Measurements from ENCODE around the gene KCNK15. TPM values are rescaled to one million over a fixed set of nuclear protein-coding genes. Genes with fewer than 3 reads are reported as not detected.

Gene KCNK15
- total RNA-seq, 2 experiments from 2014 or later = not detected

DNA sequence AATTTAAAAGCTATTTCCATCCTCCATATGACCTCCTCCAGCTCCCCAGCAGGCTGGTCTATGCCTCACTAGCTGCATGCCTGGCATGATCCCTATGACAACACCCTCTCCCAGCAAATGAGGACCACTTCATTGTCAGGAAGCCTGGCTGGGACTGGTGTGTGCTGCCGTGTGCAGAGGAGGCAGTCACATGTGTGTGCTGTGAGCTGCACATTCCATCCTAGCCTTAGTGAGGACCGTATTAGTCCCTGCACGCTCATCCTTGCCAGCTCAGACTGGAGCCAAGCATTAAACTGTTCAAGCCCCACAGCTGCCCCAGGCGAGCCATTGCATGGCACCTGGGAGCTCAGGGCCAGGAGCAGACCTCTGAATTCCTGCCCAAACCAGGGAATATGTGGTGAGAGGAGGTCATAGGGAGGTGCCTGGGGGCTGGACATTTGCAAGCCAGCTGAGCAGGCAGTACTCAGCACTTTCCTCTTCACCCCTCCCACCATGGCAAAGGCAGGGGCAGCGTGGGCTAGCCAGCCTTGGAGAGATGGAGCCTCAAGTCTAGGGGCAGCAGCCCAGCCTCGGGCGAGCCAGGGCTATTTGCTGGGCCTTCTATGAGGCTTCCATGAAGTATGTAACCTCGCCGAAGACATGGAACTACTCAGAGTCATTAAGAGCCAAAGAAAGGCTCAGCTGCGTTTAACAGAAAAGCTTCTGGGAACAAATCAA lies 39.2 kb upstream of the KCNK15 start:
- ChIA-PET CTCF (no interaction called here), POLR2A (no interaction called here)
- H3K27me3 Mint-ChIP-seq = peaks cover 3% of the 10 kb centered on the region
- H3K9me3 Mint-ChIP-seq = no peaks in the 10 kb centered on the region
- H3K27ac Mint-ChIP-seq = no peak overlapping the region
- no peak overlapping the region for H3K4me3 Mint-ChIP-seq
- H3K4me1 Mint-ChIP-seq = no peaks in the 10 kb centered on the region
- no peak for DNase-seq
- H3K36me3 Mint-ChIP-seq (ENCODE audit: low read depth) = no peaks in the 10 kb centered on the region

DNA sequence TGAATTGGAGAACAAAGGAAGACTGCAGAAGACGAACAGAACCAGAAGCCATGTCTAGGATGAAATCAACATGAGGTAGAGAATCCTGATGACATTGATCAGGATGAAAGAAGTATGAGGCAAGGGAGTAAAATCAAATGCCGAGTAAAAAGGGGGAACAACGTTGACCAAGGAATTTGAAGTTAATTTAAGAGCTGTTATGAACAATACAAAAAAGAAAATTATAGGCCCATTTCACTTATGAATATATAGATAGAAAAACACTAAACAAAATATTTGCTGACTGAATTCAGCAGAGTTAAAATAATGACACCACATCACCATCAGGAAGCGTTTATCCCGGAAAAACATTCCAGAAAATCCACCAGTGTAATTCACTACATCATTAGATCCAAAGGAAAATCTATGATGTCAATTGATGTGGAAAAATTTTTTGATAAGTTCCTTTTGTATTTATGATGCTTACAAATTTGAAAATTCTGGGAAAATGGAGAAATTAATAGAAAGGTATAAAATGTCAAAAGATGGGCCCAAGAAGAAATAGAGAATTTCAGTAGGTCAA lies 38.6 kb upstream of the KCNK15 start:
- H3K36me3 Mint-ChIP-seq (ENCODE audit: low read depth) = no peaks in the 10 kb centered on the region
- POLR2A ChIA-PET = no interaction called here
- H3K27ac Mint-ChIP-seq = no peak overlapping the region
- no peak for DNase-seq
- no peak overlapping the region for H3K4me3 Mint-ChIP-seq
- H3K4me1 Mint-ChIP-seq = no peaks in the 10 kb centered on the region
- peaks cover 3% of the 10 kb centered on the region for H3K27me3 Mint-ChIP-seq
- CTCF ChIA-PET = no interaction called here
- no peaks in the 10 kb centered on the region for H3K9me3 Mint-ChIP-seq

GRCh38 chr20:44709380-44709779 lies 36.3 kb upstream of the KCNK15 start:
- no peak for DNase-seq
- H3K4me3 Mint-ChIP-seq = no peak overlapping the region
- H3K4me1 Mint-ChIP-seq = no peaks in the 10 kb centered on the region
- peaks cover 3% of the 10 kb centered on the region for H3K27me3 Mint-ChIP-seq
- H3K27ac Mint-ChIP-seq = no peak overlapping the region
- no peaks in the 10 kb centered on the region for H3K9me3 Mint-ChIP-seq
- no peaks in the 10 kb centered on the region for H3K36me3 Mint-ChIP-seq (ENCODE audit: low read depth)
- ChIA-PET CTCF (interaction anchor here (1.4 kb wide), 1 partner anchor 14 kb away, joined by 3 read pairs; no protein-coding TSS in a partner anchor), POLR2A (no interaction called here)

DNA sequence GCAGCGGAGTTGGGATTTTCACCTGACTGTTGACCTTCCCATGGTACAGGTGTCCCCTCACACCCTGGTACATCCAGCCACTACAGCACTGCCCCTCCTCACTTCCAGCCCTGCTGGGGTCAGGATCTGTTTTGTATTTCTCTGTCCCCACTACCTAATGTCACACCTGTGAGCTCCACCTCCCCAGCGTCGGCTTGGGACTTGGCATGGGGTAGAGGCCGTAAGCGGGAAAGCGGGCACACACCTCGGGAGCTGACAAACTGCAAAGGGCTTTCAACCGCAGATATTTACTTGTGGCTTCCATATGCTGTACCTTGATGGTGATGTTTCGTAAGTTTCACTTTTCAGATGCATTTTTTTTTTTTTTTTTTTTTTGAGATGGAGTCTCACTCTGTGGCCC lies 35.9 kb upstream of the KCNK15 start:
- H3K27ac Mint-ChIP-seq = no peak overlapping the region
- DNase-seq = no peak
- CTCF ChIA-PET = interaction anchor here (1.4 kb wide), 1 partner anchor 14 kb away, joined by 3 read pairs; no protein-coding TSS in a partner anchor
- no peaks in the 10 kb centered on the region for H3K9me3 Mint-ChIP-seq
- H3K27me3 Mint-ChIP-seq = peaks cover 3% of the 10 kb centered on the region
- H3K36me3 Mint-ChIP-seq (ENCODE audit: low read depth) = no peaks in the 10 kb centered on the region
- no peak overlapping the region for H3K4me3 Mint-ChIP-seq
- POLR2A ChIA-PET = no interaction called here
- H3K4me1 Mint-ChIP-seq = no peaks in the 10 kb centered on the region

DNA sequence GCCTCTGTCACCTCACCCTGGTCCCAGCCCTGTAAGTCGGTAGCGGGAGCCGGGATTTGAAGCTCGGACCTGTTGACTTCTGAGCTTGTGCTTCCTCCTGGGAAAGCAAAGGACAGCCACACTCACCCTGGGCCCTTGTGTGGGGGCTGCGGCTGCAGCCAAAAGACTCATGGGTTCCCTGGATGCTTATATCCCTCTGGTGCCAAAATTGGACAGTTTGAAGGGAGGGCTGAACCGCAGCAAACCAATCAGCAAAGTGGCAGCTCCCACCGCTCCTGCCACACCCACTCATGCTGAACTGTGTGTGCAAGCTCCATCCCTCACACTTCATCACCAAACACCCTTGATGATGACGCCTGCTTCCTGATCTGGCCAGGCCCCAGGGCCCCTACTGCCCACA lies 34.4 kb upstream of the KCNK15 start:
- Mint-ChIP-seq H3K4me3 (no peak overlapping the region), H3K36me3 (ENCODE audit: low read depth) (no peaks in the 10 kb centered on the region), H3K27ac (no peak overlapping the region), H3K4me1 (no peaks in the 10 kb centered on the region), H3K9me3 (no peaks in the 10 kb centered on the region), H3K27me3 (peaks cover 3% of the 10 kb centered on the region)
- POLR2A ChIA-PET = no interaction called here
- CTCF ChIA-PET = interaction anchor here (1.2 kb wide), 1 partner anchor 11 kb away, joined by 4 read pairs; no protein-coding TSS in a partner anchor
- no peak for DNase-seq

GRCh38 chr20:44714102-44714700 lies 31.5 kb upstream of the KCNK15 start:
- no peak overlapping the region for H3K27ac Mint-ChIP-seq
- ChIA-PET POLR2A (no interaction called here), CTCF (no interaction called here)
- H3K4me1 Mint-ChIP-seq = no peaks in the 10 kb centered on the region
- H3K4me3 Mint-ChIP-seq = no peak overlapping the region
- H3K27me3 Mint-ChIP-seq = no peaks in the 10 kb centered on the region
- H3K36me3 Mint-ChIP-seq (ENCODE audit: low read depth) = no peaks in the 10 kb centered on the region
- DNase-seq = no peak
- H3K9me3 Mint-ChIP-seq = no peaks in the 10 kb centered on the region

GRCh38 chr20:44714701-44715498 lies 30.8 kb upstream of the KCNK15 start, which contains the start of gene CCN5:
Gene CCN5 (plus strand): TSS chr20:44715369. CDS start chr20:44715391, 22 bp downstream.
- Mint-ChIP-seq H3K4me1 (no peaks in the 10 kb centered on the region), H3K4me3 (no peak within 1 kb of the TSS), H3K27ac (no peak within 1 kb of the TSS), H3K27me3 (no peaks in the 10 kb centered on the region), H3K9me3 (no peaks in the 10 kb centered on the region), H3K36me3 (ENCODE audit: low read depth) (no peaks in the 10 kb centered on the region)
- no peak for DNase-seq
- ChIA-PET POLR2A (interaction anchor here (0.6 kb wide), 1 partner anchor 1047 kb away, joined by 3 read pairs; no protein-coding TSS in a partner anchor), CTCF (interaction anchor here (0.9 to 1.5 kb wide), 2 partner anchors 12 to 22 kb away, joined by 3 read pairs; no protein-coding TSS in a partner anchor)

- Mint-ChIP-seq H3K27ac (no peak overlapping the region), H3K4me3 (no peak overlapping the region), H3K36me3 (ENCODE audit: low read depth) (no peaks in the 10 kb centered on the region), H3K27me3 (no peaks in the 10 kb centered on the region), H3K4me1 (no peaks in the 10 kb centered on the region), H3K9me3 (no peaks in the 10 kb centered on the region)
- DNase-seq = no peak
- CTCF ChIA-PET = interaction anchor here (0.9 to 1.5 kb wide), 3 partner anchors 13 to 32 kb away, joined by 3 to 4 read pairs (median 3); no protein-coding TSS in a partner anchor
- POLR2A ChIA-PET = interaction anchor here (0.6 kb wide), 1 partner anchor 1048 kb away, joined by 3 read pairs; no protein-coding TSS in a partner anchor
These were observed 30.0 kb upstream of the KCNK15 start for GRCh38 chr20:44715499-44716308.

- POLR2A ChIA-PET = no interaction called here
- no peak overlapping the region for H3K4me3 Mint-ChIP-seq
- CTCF ChIA-PET = interaction anchor here (1.4 to 1.5 kb wide), 2 partner anchors 21 to 33 kb away, joined by 3 to 4 read pairs; no protein-coding TSS in a partner anchor
- no peak overlapping the region for H3K27ac Mint-ChIP-seq
- no peaks in the 10 kb centered on the region for H3K36me3 Mint-ChIP-seq (ENCODE audit: low read depth)
- H3K27me3 Mint-ChIP-seq = no peaks in the 10 kb centered on the region
- H3K4me1 Mint-ChIP-seq = no peaks in the 10 kb centered on the region
- no peak for DNase-seq
- no peaks in the 10 kb centered on the region for H3K9me3 Mint-ChIP-seq
These were observed 29.2 kb upstream of the KCNK15 start for GRCh38 chr20:44716309-44717106.

- Mint-ChIP-seq H3K36me3 (ENCODE audit: low read depth) (no peaks in the 10 kb centered on the region), H3K4me1 (no peaks in the 10 kb centered on the region), H3K4me3 (no peak overlapping the region), H3K9me3 (no peaks in the 10 kb centered on the region), H3K27ac (no peak overlapping the region), H3K27me3 (no peaks in the 10 kb centered on the region)
- POLR2A ChIA-PET = no interaction called here
- DNase-seq = no peak
- CTCF ChIA-PET = interaction anchor here (0.6 kb wide), 1 partner anchor 581 kb away, joined by 4 read pairs; no protein-coding TSS in a partner anchor
These were observed 27.7 kb upstream of the KCNK15 start for GRCh38 chr20:44717986-44718385.

DNA sequence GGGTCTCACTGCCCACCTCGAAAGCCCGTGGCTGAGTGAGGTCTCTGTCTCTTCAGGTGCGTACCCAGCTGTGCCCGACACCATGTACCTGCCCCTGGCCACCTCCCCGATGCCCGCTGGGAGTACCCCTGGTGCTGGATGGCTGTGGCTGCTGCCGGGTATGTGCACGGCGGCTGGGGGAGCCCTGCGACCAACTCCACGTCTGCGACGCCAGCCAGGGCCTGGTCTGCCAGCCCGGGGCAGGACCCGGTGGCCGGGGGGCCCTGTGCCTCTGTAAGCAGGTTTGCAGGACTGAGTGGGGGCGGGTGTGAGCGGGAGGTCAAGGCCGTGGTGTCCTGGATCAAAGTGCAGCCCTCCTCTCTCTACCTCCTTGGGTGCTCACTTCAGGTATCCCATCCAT lies 25.8 kb upstream of the KCNK15 start:
- no peaks in the 10 kb centered on the region for H3K27me3 Mint-ChIP-seq
- no peak overlapping the region for H3K27ac Mint-ChIP-seq
- no peaks in the 10 kb centered on the region for H3K4me1 Mint-ChIP-seq
- CTCF ChIA-PET = interaction anchor here (1.5 kb wide), 1 partner anchor 34 kb away, joined by 4 read pairs; no protein-coding TSS in a partner anchor
- no peaks in the 10 kb centered on the region for H3K9me3 Mint-ChIP-seq
- no peaks in the 10 kb centered on the region for H3K36me3 Mint-ChIP-seq (ENCODE audit: low read depth)
- POLR2A ChIA-PET = no interaction called here
- DNase-seq = no peak
- no peak overlapping the region for H3K4me3 Mint-ChIP-seq
